ENCODE results near the gene SIRPB2.

DNA sequence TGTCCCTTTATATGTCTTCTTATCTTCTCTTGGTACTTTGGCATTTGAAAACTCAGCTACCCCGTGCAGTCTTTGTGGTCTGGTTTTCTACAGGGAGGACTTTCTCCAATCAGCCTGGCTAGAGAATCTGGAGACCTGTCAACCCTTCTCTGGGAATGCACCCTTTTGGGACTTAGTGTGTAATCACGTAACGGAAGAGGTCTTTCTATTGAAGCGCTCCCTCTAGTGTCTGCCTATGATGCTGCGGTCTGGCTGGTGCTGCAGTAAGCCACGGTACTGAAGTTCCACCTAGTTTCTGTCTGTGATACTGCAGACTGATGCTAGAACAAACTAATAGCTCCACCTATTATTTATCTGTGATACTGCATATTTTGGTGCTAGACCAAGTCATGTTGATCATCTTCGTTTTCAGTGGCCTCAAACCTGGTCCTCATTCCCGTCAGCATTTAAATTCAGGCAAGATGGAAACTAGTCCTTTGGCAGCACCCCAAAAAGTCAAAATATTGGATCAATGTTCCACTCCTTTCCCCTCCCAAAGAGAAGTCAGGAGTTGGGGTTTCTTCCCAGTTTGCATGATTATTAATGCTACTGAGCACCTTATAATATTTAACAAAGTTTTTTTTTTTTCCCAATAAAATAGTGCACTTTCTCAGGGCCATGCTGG is 12.5 kb upstream of the SIRPB2 start:
- TF ChIP-seq CTCF (IDR thresholded peaks at IDR 0.05; ENCODE audit: poor library complexity) (peak; percentile 95), EZH2phosphoT487 (IDR thresholded peaks at IDR 0.05; ENCODE audit: low read depth, severe bottlenecking, unreplicated experiment) (no peak)
